GM18907 (cell line): Measurements from ENCODE around the gene TIMP1.

ENCODE experiments used
- ATAC-seq: cut with Tn5 transposase; IDR thresholded peaks from one replicate; pipeline ENCODE4 v1.9.1; 2021; ENCODE audit warnings: mild to moderate bottlenecking, moderate library complexity; ENCODE audit not compliant: unreplicated experiment

TIMP1 gene

GRCh38 chrX:47573341-47574075 is 8.7 kb upstream of the TIMP1 start:
- no peak for ATAC-seq

GRCh38 chrX:47574076-47574546 is 8.1 kb upstream of the TIMP1 start:
- ATAC-seq = no peak

GRCh38 chrX:47574547-47575301 is 7.5 kb upstream of the TIMP1 start:
- no peak for ATAC-seq

GRCh38 chrX:47576021-47576898 is 6.0 kb upstream of the TIMP1 start:
- ATAC-seq = no peak

GRCh38 chrX:47577424-47577823 is 4.8 kb upstream of the TIMP1 start:
- ATAC-seq = no peak

GRCh38 chrX:47577901-47578300 is 4.3 kb upstream of the TIMP1 start:
- ATAC-seq = no peak

GRCh38 chrX:47578692-47579091 is 3.5 kb upstream of the TIMP1 start:
- ATAC-seq = no peak

- ATAC-seq = no peak
Measured at GRCh38 chrX:47579537-47579936, 2.7 kb upstream of the TIMP1 start.

GRCh38 chrX:47583240-47583861 is 1.1 kb downstream of the TIMP1 start:
- ATAC-seq = no peak

GRCh38 chrX:47584714-47585113 is 2.5 kb downstream of the TIMP1 start:
- no peak for ATAC-seq

GRCh38 chrX:47585273-47585672 is 3.0 kb downstream of the TIMP1 start:
- no peak for ATAC-seq

- ATAC-seq = no peak
Measured at GRCh38 chrX:47586043-47586787, 4.0 kb downstream of the TIMP1 start.

GRCh38 chrX:47587091-47587891 is 5.1 kb downstream of the TIMP1 start:
- ATAC-seq = no peak

- no peak for ATAC-seq
Measured at GRCh38 chrX:47587906-47588735, 5.9 kb downstream of the TIMP1 start.

- no peak for ATAC-seq
Measured at GRCh38 chrX:47590984-47591383, 8.7 kb downstream of the TIMP1 start.

- ATAC-seq = no peak
Measured at GRCh38 chrX:47593522-47593921, 11.3 kb downstream of the TIMP1 start.

GRCh38 chrX:47595716-47596251 is 13.5 kb downstream of the TIMP1 start:
- ATAC-seq = no peak

GRCh38 chrX:47596256-47596655 is 14.0 kb downstream of the TIMP1 start:
- ATAC-seq = no peak
